Measurements from ENCODE around the gene SRSF7. TPM values are rescaled to one million over a fixed set of nuclear protein-coding genes. Genes with fewer than 3 reads are reported as not detected.

Gene SRSF7
- total RNA-seq, 4 donors from 2014 or later = 60.8 to 135 (median 86.2) TPM

GRCh38 chr2:38713338-38713737 lies 37.8 kb downstream of the SRSF7 start:
- TF ChIP-seq CTCF (IDR thresholded peaks at IDR 0.05; ENCODE audit: low read depth) = no peak

GRCh38 chr2:38712871-38713270 lies 38.3 kb downstream of the SRSF7 start:
- no peak for TF ChIP-seq CTCF (IDR thresholded peaks at IDR 0.05; ENCODE audit: low read depth)

- no peak for TF ChIP-seq CTCF (IDR thresholded peaks at IDR 0.05; ENCODE audit: low read depth)
Measured at GRCh38 chr2:38712413-38712812, 38.7 kb downstream of the SRSF7 start.

- no peak for TF ChIP-seq CTCF (IDR thresholded peaks at IDR 0.05; ENCODE audit: low read depth)
Measured at GRCh38 chr2:38711558-38711957, 39.6 kb downstream of the SRSF7 start.

- TF ChIP-seq CTCF (IDR thresholded peaks at IDR 0.05; ENCODE audit: low read depth) = no peak
Measured at GRCh38 chr2:38709567-38710194, 41.5 kb downstream of the SRSF7 start.

- TF ChIP-seq CTCF (IDR thresholded peaks at IDR 0.05; ENCODE audit: low read depth) = no peak
Measured at GRCh38 chr2:38708900-38709566, 42.1 kb downstream of the SRSF7 start.

- TF ChIP-seq CTCF (IDR thresholded peaks at IDR 0.05; ENCODE audit: low read depth) = no peak
Measured at GRCh38 chr2:38706846-38707345, 44.3 kb downstream of the SRSF7 start.
